A673 (cell line): ENCODE data around the gene HDGFL3. TPM values are rescaled to one million over a fixed set of nuclear protein-coding genes. Genes with fewer than 3 reads are reported as not detected.

Source experiments
- BruUV-seq: library from RNA; stranded (reverse); fragments of 400-500 nt; replicated peaks from 2 replicates; lab custom pipeline; 2021; lab: Mats Ljungman, UMichigan
- CTCF ChIA-PET: fragments of 300-600 bp; sonication (Branson Sonifier 250); formaldehyde crosslinking; loops from one replicate; lab custom pipeline; 2022; ENCODE audit warnings: antibody characterized with exemption; lab: Charles Lee
- POLR2A ChIA-PET: fragments of 300-600 bp; sonication (Branson Sonifier 250); formaldehyde crosslinking; loops from one replicate; lab custom pipeline; 2022; ENCODE audit warnings: antibody characterized with exemption; ENCODE audit not compliant: low non-redundant PET; lab: Charles Lee
- DNase-seq: peaks from one replicate; pipeline ENCODE4 v3.0.0-alpha.2; 2015; ENCODE audit warnings: low spot score
- H3K27ac ChIP-seq: fragments of 200-600 bp; sonication (generic); 2 replicates; pipeline ENCODE4 v1.5.1; 2016; ENCODE audit warnings: mixed run types, low read depth, mild to moderate bottlenecking, mixed read lengths, antibody characterized with exemption, low read length; ENCODE audit not compliant: poor library complexity, severe bottlenecking
- H3K27me3 ChIP-seq: fragments of 200-600 bp; sonication (generic); replicated peaks from 2 replicates; pipeline ENCODE4 v1.6.1; 2017; ENCODE audit warnings: mixed run types, low read depth, mild to moderate bottlenecking, mixed read lengths, antibody characterized with exemption, low read length; ENCODE audit not compliant: insufficient read depth, poor library complexity
- H3K36me3 ChIP-seq: fragments of 200-600 bp; sonication (generic); 2 replicates; pipeline ENCODE4 v1.6.1; 2016; ENCODE audit warnings: mixed run types, mild to moderate bottlenecking, mixed read lengths, antibody characterized with exemption, low read length; ENCODE audit not compliant: insufficient read depth, poor library complexity, severe bottlenecking
- H3K4me1 ChIP-seq: fragments of 200-600 bp; sonication (generic); 2 replicates; pipeline ENCODE4 v1.6.1; 2017; ENCODE audit warnings: mixed run types, mild to moderate bottlenecking, mixed read lengths, antibody characterized with exemption, low read length; ENCODE audit not compliant: insufficient read depth, poor library complexity, severe bottlenecking
- H3K4me3 ChIP-seq: fragments of 200-600 bp; sonication (generic); 2 replicates; pipeline ENCODE4 v1.5.1; 2016; ENCODE audit warnings: low read depth, mixed run types, mild to moderate bottlenecking, mixed read lengths, low read length; ENCODE audit not compliant: poor library complexity, severe bottlenecking
- H3K9me3 ChIP-seq: fragments of 200-600 bp; sonication (generic); 2 replicates; pipeline ENCODE4 v1.6.1; 2016; ENCODE audit warnings: mixed run types, low read depth, mild to moderate bottlenecking, mixed read lengths, antibody characterized with exemption, low read length; ENCODE audit not compliant: poor library complexity, severe bottlenecking
- EZH2 ChIP-seq: fragments of 200-600 bp; sonication (generic); IDR thresholded peaks from 2 replicates; pipeline ENCODE4 v1.6.1; 2017; ENCODE audit warnings: borderline replicate concordance, low read depth, mild to moderate bottlenecking, mixed read lengths, antibody characterized with exemption, low read length; ENCODE audit not compliant: poor library complexity, severe bottlenecking
- intact Hi-C: fragments of 100-400 bp; cut with micrococcal nuclease; formaldehyde crosslinking; loops from one replicate; pipeline ENCODE4 v1.10.0; 2022; ENCODE audit not compliant: unreplicated experiment
- total RNA-seq: library from RNA; stranded (reverse); gene quantifications from 2 replicates; pipeline ENCODE4 v1.2.3, GENCODE V29; 2021
- TF ChIP-seq, protein P1 (sequence below): fragments of 300-800, 200-600 bp; sonication (generic); conservative IDR thresholded peaks from 2 replicates; pipeline ENCODE4 v1.5.1; 2017; ENCODE audit warnings: low read depth, mild to moderate bottlenecking, antibody characterized with exemption, low read length, moderate library complexity, mixed read lengths

HDGFL3 gene
- total RNA-seq, 1 experiment from 2014 or later, result 103 TPM

DNA sequence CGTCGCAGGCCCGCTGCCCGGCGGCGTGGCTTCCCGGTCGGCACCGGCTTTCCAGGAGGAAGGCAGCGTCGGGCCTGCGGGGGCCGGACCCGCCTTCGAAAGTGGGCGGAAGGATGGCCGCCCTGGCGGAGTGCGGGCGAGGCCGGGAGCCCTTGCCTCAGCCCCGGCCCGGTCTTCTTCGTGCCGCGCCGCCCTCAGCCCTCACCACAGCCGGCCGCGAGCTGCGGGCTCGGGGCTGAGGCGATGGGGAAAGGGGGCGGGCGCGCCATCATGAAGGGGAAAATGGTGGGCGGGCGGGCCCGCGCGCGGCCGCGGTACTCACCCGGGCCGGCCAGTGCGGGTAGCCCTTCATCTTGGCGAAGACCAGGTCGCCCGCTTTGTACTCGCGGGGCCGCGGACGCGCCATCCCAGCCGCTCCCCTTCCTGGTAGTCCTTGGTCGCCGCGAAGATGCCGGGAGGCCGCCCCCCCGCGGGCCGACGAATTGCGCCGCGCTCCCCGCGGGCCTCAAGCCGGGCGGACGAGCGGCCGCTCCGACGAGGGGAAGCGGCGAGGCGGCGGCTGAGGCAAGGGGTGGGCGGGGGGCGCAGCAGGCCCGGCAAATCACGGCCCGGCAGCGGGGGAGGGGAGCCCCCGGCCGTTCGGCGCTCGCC, 489 bp downstream of the HDGFL3 start:
- no TSS peak for BruUV-seq
- ChIA-PET CTCF (no interaction called here), POLR2A (no interaction called here)
- intact Hi-C loops, result loop anchor here (2.0 kb wide), 1 partner anchor 196 kb away; the partner anchor contains the start of gene C15orf40
- Histone ChIP-seq H3K27ac (peak overlapping the region; percentile 85), H3K9me3 (no peaks in the 10 kb centered on the region), H3K27me3 (peaks cover 5% of the 10 kb centered on the region), H3K4me3 (peak overlapping the region; percentile 86), H3K36me3 (no peaks in the 10 kb centered on the region), H3K4me1 (peaks cover 3% of the 10 kb centered on the region)
- DNase-seq, result peak; percentile 50
- TF ChIP-seq EZH2, result no peak
- TF ChIP-seq, protein P1, sequence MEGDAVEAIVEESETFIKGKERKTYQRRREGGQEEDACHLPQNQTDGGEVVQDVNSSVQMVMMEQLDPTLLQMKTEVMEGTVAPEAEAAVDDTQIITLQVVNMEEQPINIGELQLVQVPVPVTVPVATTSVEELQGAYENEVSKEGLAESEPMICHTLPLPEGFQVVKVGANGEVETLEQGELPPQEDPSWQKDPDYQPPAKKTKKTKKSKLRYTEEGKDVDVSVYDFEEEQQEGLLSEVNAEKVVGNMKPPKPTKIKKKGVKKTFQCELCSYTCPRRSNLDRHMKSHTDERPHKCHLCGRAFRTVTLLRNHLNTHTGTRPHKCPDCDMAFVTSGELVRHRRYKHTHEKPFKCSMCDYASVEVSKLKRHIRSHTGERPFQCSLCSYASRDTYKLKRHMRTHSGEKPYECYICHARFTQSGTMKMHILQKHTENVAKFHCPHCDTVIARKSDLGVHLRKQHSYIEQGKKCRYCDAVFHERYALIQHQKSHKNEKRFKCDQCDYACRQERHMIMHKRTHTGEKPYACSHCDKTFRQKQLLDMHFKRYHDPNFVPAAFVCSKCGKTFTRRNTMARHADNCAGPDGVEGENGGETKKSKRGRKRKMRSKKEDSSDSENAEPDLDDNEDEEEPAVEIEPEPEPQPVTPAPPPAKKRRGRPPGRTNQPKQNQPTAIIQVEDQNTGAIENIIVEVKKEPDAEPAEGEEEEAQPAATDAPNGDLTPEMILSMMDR, result no peak

DNA sequence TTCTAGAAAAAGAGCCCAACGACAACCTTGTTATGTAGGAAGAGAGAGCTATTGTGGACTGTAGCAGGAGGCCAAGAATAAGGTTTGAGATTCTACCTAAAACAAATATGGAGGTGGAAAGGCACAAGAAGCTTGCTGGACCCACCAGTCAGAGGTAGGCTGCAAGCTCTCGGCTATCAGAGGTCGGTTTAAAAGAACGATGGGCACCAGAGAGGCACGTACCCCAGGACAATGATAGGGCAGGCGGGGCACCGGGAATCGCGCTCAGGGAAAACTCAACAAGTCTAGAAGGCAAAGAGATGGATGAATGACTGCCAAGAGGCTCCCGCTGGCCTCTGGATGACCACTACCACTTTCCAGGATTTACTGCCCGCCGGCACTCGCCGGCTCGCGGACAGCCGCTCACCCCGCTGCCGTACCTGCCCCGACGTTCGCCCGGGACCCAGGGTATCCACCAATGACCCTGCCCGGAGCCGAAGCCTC, 1.1 kb downstream of the HDGFL3 start:
- Histone ChIP-seq H3K4me1 (peaks cover 3% of the 10 kb centered on the region), H3K36me3 (no peaks in the 10 kb centered on the region), H3K9me3 (no peaks in the 10 kb centered on the region), H3K27ac (peak overlapping the region; percentile 85), H3K27me3 (peaks cover 5% of the 10 kb centered on the region), H3K4me3 (peak overlapping the region; percentile 86)
- POLR2A ChIA-PET, result no interaction called here
- DNase-seq, result peak; percentile 17
- TF ChIP-seq, protein P1, result no peak
- no peak for TF ChIP-seq EZH2
- no TSS peak for BruUV-seq
- intact Hi-C loops, result loop anchor here (2.0 kb wide), 1 partner anchor 196 kb away; the partner anchor contains the start of gene C15orf40
- CTCF ChIA-PET, result no interaction called here

DNA sequence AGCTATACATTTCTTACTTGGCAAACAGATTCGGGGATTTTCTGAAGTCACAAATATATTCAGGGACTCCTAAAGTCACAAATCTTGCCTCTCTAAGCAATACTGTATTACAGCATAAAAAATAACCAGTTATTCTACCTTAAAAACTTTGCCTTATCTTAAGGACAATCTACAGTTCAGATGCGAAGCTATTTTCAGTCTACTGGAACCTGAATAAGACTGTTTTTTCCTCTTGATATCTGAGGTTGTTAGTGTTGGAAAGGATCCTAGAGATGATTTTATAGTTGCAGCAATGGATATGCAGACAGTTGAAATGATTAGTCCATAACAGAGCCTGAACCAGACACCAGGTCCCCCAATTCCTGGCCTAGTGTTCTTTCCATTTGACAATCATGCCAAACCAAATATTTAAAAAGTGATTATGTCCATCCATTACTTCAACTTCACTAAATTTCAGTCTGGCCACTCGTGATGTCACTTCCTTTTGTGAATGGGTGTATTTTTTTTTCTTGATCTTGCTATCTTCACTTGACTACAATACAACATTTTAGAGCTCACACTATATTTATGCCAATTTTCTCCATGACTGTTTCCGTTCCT, 1.8 kb downstream of the HDGFL3 start:
- H3K27me3 ChIP-seq, result peaks cover 5% of the 10 kb centered on the region
- TF ChIP-seq, protein P1, result no peak
- no peak for TF ChIP-seq EZH2
- intact Hi-C loops, result loop anchor here (2.0 kb wide), 1 partner anchor 195 kb away; the partner anchor contains the start of gene C15orf40
- TSS peak; percentile 51 for BruUV-seq
- DNase-seq, result peak; percentile 8
- H3K9me3 ChIP-seq, result no peaks in the 10 kb centered on the region
- ChIA-PET CTCF (no interaction called here), POLR2A (no interaction called here)
- peak overlapping the region; percentile 86 for H3K4me3 ChIP-seq
- H3K36me3 ChIP-seq, result no peaks in the 10 kb centered on the region
- peaks cover 3% of the 10 kb centered on the region for H3K4me1 ChIP-seq
- no peak overlapping the region for H3K27ac ChIP-seq
